Left cardiac atrium (tissue), 4 donors: ENCODE measurements around the gene NRG3. TPM values are rescaled to one million over a fixed set of nuclear protein-coding genes. Genes with fewer than 3 reads are reported as not detected.

ENCODE experiments used
- ATAC-seq, 2 donors: fragments of 200-7000 bp; cut with Tn5 transposase; one replicate each; pipeline ENCODE4 v1.9.1; 2020; ENCODE audit warnings: mild to moderate bottlenecking in 2 of 2, moderate library complexity in 2 of 2
- DNase-seq: peaks from one replicate; pipeline ENCODE4 v3.0.0-alpha.2; 2020
- intact Hi-C, 2 donors: fragments of 100-400 bp; cut with DNase I; formaldehyde crosslinking; loops; one replicate each; pipeline versions ENCODE4 v1.14.1 to v1.15.1; 2022 to 2023
- total RNA-seq, 2 donors: library from RNA; stranded (reverse); fragmentation: NEBNext Ultra II Directional; extraction: Animal tissue kit (Norgen Biotek cat#: 25700); gene quantifications; one replicate each; pipeline ENCODE4 v1.2.1, GENCODE V29; 2021
- donor health status: DM: no; HTN: yes; CAD: no.
- donor health status: DM: no; HTN: yes; CAD: no; lungs with severe emphysema.
- donor health status: DM: yes; HTN: yes; CAD: no.
- donor health status: Dilated cardiomyopathy.

The NRG3 gene
- total RNA-seq, 2 donors from 2014 or later = 0.21 to 0.79 TPM

GRCh38 chr10:81943583-81943982, 68.6 kb downstream of the NRG3 start:
- no peak for DNase-seq
- no peak for ATAC-seq
- intact Hi-C loops = no loop called here

- DNase-seq = no peak
- intact Hi-C loops = no loop called here
- ATAC-seq = no peak
These were observed 69.6 kb downstream of the NRG3 start for GRCh38 chr10:81944609-81945008.

- no peak for ATAC-seq
- intact Hi-C loops = no loop called here
These were observed 74.3 kb downstream of the NRG3 start for GRCh38 chr10:81949283-81949682.

GRCh38 chr10:81950358-81950757, 75.4 kb downstream of the NRG3 start:
- intact Hi-C loops = no loop called here
- ATAC-seq = no peak
- DNase-seq = no peak

More at GRCh38 chr10:81949283-81949682, 74.3 kb downstream of the NRG3 start:
- no peak for DNase-seq

- intact Hi-C loops = no loop called here
- no peak for ATAC-seq
- DNase-seq = no peak
These were observed 78.4 kb downstream of the NRG3 start for GRCh38 chr10:81953420-81953819.

- intact Hi-C loops = no loop called here
- DNase-seq (no peak), ATAC-seq (no peak)
These were observed 83.0 kb downstream of the NRG3 start for GRCh38 chr10:81957976-81958375.

- intact Hi-C loops = no loop called here
- no peak for ATAC-seq
- no peak for DNase-seq
These were observed 84.0 kb downstream of the NRG3 start for GRCh38 chr10:81959016-81959415.

GRCh38 chr10:81961451-81962184, 86.6 kb downstream of the NRG3 start:
- intact Hi-C loops = no loop called here
- DNase-seq (no peak), ATAC-seq (no peak)

GRCh38 chr10:81963606-81964005, 88.6 kb downstream of the NRG3 start:
- ATAC-seq = no peak
- intact Hi-C loops = no loop called here
- DNase-seq = no peak

GRCh38 chr10:81967716-81968115, 92.7 kb downstream of the NRG3 start:
- intact Hi-C loops = no loop called here
- ATAC-seq (no peak), DNase-seq (no peak)

GRCh38 chr10:81969136-81969535, 94.1 kb downstream of the NRG3 start:
- intact Hi-C loops = no loop called here
- DNase-seq (no peak), ATAC-seq (no peak)

- intact Hi-C loops = no loop called here
- ATAC-seq (no peak), DNase-seq (no peak)
These were observed 103.2 kb downstream of the NRG3 start for GRCh38 chr10:81978238-81978637.

GRCh38 chr10:81981724-81982123, 106.7 kb downstream of the NRG3 start:
- DNase-seq (no peak), ATAC-seq (no peak)
- intact Hi-C loops = no loop called here

GRCh38 chr10:81984428-81984827, 109.4 kb downstream of the NRG3 start:
- ATAC-seq = no peak
- DNase-seq = no peak
- intact Hi-C loops = no loop called here

- intact Hi-C loops = no loop called here
- no peak for DNase-seq
These were observed 120.3 kb downstream of the NRG3 start for GRCh38 chr10:81995254-81995653.

GRCh38 chr10:81996927-81997326, 121.9 kb downstream of the NRG3 start:
- ATAC-seq (no peak), DNase-seq (no peak)
- intact Hi-C loops = no loop called here

More at GRCh38 chr10:81995254-81995653, 120.3 kb downstream of the NRG3 start:
- ATAC-seq = no peak

GRCh38 chr10:82020999-82021398, 146.0 kb downstream of the NRG3 start:
- intact Hi-C loops = no loop called here
- ATAC-seq (no peak), DNase-seq (no peak)

- no peak for ATAC-seq
- intact Hi-C loops = no loop called here
- no peak for DNase-seq
These were observed 152.7 kb downstream of the NRG3 start for GRCh38 chr10:82027711-82028110.

- ATAC-seq (no peak), DNase-seq (no peak)
- intact Hi-C loops = no loop called here
These were observed 162.1 kb downstream of the NRG3 start for GRCh38 chr10:82037076-82037475.

GRCh38 chr10:82038587-82038986, 163.6 kb downstream of the NRG3 start:
- no peak for ATAC-seq
- intact Hi-C loops = no loop called here
- no peak for DNase-seq

- ATAC-seq = no peak
- DNase-seq = no peak
- intact Hi-C loops = no loop called here
These were observed 165.3 kb downstream of the NRG3 start for GRCh38 chr10:82040336-82040735.

- no peak for DNase-seq
- intact Hi-C loops = no loop called here
- no peak for ATAC-seq
These were observed 166.0 kb downstream of the NRG3 start for GRCh38 chr10:82041018-82041417.
